ENCODE data around the gene DBNDD2.
A peak's percentile ranks its signal among the peaks of the same experiment; 100 is the strongest.

The DBNDD2 gene, protein sequence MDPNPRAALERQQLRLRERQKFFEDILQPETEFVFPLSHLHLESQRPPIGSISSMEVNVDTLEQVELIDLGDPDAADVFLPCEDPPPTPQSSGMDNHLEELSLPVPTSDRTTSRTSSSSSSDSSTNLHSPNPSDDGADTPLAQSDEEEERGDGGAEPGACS

DNA sequence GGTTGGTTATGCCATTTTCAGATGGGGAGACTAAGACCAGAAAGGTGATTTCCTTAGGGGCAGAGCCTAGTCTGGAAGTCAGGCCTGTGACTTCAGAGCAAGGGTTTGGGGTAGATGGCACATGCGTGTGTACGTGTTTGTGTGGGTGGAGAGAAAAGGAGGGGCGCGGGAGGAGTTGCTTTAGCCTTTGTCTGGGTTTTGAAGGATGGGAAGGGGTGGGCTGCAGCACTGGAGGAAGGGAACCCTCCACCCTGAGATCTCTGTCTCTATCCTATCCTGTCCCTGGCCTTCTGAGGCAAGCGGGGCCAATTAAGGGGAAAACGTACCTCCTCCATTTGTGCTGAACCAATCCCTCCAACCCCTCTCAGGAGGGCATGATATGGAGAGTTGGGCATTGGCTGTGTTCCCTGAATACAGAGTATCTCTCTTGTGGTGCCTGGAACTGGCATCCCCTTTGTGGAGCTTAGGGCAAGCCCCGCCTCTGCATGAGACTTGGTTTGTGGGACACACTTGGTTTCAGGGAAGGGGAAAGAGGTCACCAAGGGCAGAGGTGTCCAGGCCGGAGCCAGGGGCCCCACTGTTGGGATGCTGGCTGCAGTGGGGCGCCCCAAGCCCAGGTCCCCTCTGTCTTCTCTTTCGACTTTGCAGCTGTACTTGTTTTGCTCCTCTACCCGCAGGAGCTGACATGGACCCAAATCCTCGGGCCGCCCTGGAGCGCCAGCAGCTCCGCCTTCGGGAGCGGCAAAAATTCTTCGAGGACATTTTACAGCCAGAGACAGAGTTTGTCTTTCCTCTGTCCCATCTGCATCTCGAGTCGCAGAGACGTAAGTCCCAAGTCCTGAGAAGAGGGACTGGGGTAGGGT, at the start of gene DBNDD2:
TSS of gene DBNDD2 (plus strand) at position 507 of the 863 bp plus-strand sequence. CDS start at position 686, 179 bp downstream.
- no peak for DNase-seq (ENCODE audit: low read depth)

DNA sequence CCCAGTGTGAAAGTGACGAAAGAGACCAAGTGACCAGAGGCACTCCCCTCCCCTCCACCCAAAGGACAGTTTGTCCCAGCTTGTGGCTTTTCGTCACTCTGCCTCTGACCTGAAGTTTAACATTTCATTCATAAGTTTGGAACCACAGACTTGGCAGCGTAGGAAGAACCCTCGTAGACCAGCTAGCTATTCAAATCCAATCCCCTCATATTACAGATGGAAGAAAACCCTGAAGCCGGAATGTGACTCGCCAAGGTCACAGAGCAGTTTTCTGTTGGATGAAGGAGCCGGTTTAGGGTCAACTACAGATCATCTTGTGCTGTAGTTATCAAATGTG, 49.1 kb upstream of the DBNDD2 start:
- no peak for DNase-seq (ENCODE audit: low read depth)

DNA sequence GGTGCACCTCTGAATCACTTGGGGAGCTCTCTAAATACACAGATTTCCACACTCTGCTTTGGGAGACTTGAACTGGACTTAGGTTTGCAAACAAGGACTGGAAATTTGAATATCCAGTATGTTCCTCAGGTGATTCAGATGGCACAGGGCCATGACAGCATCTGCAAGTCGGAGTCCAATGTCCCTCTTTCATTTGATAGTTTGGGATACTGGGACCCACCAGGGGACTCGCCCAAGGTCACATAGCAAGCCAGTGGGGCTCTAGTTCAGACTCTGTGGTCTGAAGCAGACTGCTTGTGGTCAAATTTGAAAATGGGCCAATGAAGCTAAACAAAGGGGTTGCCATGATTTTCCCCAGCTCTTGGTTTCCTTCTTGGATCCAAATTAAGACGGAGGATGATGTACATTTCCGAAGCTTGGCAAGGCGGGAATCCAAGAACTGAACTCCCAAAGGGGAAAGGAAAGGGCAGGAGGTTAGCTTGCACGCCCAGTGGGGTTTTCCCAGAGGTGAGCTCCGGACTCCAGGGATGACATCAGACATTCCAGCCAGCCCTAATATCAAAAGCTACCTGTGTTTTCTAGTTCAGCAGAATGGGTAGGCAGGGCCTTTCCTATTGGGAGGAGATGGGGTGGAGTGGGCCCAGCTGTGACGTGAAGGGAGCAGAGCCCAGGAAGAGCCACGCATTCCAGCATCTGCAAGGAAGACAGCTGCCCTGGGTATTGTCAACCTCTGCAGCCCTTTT, 48.5 kb upstream of the DBNDD2 start:
- no peak for DNase-seq (ENCODE audit: low read depth)

DNA sequence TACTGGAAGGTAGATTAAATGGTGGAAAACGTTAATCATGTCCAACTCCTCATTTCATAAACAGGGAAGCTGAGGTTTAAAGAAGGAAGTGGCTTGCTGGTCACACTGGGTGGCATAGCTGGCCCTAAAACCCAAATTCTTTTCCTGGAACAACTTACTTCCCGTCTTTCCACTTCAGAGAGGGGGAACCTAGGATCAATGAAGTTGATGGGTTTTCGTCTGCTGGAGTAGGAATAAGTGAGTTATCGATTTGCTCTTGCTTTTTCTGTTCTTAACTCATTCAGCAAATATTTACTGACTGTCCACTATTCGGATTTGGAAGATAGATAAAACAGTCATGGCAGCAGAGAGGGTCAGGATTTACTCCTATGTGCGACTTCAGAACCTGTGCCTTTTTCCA, 46.3 kb upstream of the DBNDD2 start:
- DNase-seq (ENCODE audit: low read depth) = no peak

DNA sequence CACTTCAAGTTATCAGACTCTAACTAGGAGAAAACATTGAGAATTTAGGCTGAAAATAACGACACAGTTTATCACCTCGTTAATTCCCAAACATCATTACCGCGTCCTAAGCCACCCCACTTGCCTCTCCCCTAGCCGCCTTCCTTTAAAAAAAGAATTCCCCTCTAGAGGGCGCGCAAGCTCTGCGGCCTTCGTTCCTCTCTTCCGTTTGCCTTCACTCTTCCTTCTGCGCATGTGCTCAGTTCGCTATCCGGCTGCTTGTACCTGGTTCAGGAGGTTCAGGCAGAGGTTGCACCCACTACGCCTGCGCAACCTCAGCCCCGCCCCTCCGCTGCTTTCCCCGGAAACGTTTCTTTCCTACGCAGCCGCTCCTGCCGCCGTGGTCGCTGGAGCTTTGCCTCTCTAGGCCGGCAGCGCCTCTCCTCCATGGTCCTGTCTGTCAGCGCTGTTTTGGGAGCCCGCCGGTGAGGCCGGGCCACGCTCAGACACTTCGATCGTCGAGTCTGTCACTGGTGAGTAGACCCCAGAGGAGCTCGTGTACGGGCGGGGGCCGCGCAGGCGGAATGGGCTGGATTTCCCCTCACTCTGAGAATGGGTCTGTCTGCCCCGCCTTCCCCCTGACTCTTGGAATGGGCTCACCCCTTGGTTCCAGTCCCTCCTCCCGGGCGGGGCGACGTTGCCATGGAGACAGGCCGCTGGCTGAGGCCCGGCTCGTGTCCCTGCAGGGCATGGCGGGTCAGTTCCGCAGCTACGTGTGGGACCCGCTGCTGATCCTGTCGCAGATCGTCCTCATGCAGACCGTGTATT, 45.1 kb upstream of the DBNDD2 start, which contains the start of gene SYS1:
TSS of gene SYS1 (plus strand) at position 353 of the 807 bp plus-strand sequence. CDS start at position 729, 376 bp downstream.
- DNase-seq (ENCODE audit: low read depth) = peak; percentile 98

DNA sequence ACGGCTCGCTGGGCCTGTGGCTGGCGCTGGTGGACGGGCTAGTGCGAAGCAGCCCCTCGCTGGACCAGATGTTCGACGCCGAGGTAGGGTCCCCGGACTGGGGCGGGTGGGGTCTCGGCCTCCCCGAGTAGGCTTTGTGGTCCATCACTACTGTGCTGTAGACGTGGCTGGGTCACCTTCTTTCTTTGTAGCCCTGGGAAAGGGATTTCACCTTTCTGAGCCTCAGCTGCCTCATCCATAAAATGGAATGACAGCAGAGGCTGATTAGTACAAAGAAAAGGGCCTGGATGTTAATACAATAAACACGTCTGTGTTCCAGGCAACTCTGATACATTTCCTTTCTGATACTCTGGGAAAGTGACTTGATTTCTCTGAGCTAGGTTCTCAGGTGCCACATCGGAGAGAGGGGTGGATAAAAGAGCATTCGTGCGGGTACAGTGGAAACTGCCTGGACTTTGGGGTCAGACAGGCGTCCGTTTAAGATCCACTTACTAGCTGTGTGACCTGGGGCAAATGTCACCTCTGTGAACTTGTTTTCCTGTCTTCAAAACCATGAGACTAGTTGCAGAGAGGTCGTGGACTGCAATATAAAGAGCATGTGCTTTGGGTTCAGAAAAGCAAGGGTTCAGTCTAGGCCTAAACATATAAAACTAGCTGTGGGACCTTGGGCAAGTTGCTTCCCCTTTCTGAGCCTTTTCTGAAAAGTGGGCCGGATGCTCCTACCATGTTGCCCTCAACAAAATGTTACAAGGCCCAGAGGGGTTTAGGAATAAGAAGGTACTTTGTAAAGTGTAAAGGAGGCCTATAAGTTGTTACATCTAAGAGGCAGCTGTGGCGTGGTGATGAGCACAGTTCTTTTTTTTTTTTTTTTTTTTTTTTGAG, 44.2 kb upstream of the DBNDD2 start:
- DNase-seq (ENCODE audit: low read depth) = no peak

DNA sequence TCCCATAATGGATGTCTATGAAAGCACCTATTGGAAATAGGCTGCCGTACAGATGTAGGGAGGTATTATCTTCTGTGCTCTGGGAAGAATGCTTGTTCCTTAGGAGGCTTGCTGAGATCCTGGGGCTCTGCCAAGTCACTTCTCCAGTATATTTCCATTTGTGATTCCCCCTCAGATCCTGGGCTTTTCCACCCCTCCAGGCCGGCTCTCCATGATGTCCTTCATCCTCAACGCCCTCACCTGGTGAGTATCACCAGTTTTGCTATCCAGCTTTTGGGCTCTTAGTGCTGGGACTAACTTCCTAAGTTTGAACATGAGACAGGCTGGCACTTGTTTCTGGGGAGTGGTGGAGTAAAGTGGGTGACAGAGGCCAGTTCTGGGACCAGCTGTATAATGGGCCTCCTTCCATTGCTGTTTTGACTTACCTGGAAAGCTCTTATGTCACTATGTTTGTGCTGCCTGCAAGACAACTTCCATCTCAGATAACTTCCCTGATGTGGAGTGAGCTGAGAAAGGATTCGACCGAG, 42.6 kb upstream of the DBNDD2 start:
- no peak for DNase-seq (ENCODE audit: low read depth)

DNA sequence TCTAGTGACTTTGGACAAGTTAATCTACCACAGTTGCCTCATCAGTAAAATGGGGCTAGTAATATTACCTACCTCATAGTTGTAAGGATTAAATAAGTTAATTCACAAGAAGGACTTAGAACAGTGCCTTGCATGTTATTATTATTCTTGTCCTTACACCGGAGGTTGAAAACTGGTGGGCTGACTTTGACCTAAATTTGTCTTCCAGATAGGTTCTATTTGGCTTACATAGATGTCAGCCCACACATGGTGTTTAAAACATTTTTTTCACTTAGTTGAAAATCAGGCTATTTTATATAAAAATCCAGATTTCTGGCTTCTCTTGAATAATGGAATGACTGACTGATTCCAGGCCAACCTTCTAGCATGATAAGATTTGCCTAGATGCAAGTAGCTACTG, 41.9 kb upstream of the DBNDD2 start:
- DNase-seq (ENCODE audit: low read depth) = no peak

DNA sequence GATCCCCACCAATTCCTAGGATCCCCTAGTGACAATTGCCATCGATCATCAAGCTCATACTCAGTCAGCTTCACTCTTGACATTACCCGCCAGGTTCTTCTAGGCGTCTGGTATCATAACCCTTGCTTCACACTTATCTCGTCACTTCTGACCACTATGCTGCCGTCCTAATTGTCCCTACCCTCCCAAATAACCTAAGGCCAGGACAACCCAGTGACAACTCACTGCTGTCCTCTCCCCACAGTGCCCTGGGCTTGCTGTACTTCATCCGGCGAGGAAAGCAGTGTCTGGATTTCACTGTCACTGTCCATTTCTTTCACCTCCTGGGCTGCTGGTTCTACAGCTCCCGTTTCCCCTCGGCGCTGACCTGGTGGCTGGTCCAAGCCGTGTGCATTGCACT, 41.5 kb upstream of the DBNDD2 start:
- no peak for DNase-seq (ENCODE audit: low read depth)

DNA sequence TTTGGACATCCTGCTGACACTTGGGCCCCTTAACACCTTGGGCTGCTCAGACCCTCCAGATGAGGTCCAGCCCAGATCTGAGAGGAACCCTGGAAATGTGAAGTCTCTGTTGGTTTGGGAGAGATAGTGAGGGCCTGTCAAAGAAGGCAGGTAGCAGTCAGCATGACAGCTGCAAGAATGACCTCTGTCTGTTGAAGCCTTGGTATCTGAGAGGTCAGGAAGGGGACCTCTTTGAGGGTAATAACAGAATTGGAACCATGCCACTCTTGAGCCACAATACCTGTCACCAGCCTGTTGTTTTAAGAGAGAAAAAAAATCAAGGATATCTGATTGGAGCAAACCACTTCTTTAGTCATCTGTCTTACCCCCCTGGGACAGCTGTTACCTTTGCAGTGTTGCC, 41.0 kb upstream of the DBNDD2 start:
- no peak for DNase-seq (ENCODE audit: low read depth)

DNA sequence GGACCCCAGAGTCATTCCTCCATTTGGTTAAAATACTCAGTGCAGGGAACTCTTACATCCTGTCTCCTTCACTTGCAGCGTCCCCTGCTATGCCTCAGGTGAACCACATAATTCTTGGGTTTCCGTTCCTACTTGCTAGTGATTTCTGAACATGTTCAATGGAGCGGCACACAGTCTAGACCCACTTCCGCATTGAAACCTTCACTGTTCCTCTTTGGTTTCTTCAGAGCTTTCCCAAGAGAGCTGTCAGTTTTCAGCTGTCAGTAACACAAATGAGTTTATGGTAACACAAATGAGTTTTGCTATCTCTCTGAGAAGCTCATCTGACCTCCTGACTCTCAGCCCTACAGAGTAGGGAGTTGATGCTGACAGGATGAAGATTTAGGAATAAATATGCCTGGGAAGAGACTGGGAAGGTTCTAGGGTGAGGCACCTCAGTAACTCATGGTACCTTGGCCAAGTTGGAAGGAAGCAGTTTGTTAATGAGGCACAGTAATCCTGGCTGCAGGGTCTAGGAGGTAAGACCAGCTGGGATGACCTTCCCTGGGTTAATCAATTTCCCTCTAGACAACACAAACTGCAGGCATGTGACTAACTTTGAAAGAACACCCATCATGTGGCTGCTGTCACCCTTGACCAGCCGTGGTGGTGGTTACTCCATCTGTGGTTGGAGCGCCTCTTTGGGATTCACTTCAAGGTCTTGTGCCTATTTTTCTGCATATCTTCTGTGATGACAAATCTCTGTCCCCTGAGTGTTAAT, 39.7 kb upstream of the DBNDD2 start:
- no peak for DNase-seq (ENCODE audit: low read depth)

DNA sequence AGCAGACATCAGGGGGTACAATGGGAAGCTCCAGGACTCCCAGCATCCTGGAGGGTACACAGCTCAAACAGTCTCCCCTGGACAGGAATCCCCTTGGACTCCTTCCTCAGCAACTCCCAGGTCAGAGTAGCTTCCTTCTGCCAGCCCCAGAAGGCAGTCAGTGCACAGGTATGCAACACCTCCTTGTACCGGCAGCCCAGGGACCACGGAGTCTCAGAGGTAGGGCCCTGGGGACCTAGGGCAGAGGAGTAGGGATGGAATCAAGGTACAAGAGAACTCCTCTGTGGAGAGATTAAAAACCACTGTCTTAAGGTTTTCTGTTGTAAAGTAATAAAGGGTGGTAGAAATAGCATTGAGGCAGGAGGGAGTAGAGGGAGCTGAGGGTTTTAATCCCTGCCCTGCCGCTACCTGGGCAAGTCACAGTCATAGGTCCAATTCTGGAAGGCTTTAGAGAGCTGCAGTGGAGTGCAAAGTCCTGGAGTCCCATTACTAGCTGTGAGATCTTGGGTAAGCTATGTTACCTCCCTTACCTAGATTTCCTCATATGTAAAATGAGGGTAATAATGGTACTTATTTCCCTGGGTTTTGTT, 37.4 kb upstream of the DBNDD2 start:
- DNase-seq (ENCODE audit: low read depth) = no peak

DNA sequence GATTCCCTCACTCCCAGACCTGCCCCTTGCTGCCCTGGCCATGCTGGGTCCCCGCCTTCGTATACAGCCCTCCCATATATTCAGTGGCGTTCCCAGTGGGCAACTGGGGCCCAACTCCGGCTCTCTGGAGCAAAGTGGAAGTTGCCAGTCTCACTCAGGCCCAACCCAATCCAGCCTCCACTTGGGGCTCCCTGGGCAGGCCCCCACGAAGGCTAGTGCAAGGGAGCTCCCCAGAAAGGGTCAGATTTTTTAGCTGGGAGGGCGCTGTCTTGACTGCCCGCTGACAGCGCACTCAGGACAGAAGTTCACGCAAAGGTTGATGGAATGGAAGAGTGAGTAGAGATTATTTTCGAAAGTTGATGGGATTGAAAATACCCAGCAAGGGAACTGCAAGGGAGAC, 35.8 kb upstream of the DBNDD2 start:
- no peak for DNase-seq (ENCODE audit: low read depth)

DNA sequence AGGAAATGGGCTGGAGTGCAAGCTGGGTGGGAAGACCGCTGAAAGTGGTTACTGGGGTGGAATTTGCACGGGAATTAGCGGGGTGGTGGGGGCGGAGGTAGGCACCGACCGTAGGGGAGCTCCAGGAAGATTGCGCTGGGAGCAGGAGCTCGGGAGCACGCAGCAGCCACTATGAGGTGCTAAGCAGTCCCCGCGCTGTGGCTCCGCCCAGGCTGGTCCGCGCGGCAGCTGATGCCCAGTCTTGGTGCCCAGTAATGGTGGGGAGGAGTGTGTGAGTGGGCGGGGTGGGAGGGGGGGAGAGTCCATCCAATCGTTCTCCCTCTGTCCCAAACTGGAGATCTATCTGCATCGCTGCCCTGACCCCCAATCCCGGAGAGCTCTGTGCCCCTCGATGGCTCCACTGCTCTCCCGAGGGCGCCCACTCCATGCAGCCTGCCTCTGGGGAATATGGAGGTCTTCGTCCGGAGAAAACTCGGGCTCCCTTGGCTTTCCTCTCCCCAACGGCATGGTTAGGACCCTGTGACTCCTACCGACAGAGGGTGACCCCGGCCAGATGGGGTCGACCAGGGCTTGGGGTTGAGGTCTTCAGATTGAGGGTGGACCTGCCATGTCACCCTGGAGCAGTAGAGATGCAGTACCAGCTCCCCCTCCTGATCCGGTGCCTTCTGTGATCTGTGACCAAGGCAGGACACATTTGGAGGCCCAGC, 35.3 kb upstream of the DBNDD2 start:
- no peak for DNase-seq (ENCODE audit: low read depth)

DNA sequence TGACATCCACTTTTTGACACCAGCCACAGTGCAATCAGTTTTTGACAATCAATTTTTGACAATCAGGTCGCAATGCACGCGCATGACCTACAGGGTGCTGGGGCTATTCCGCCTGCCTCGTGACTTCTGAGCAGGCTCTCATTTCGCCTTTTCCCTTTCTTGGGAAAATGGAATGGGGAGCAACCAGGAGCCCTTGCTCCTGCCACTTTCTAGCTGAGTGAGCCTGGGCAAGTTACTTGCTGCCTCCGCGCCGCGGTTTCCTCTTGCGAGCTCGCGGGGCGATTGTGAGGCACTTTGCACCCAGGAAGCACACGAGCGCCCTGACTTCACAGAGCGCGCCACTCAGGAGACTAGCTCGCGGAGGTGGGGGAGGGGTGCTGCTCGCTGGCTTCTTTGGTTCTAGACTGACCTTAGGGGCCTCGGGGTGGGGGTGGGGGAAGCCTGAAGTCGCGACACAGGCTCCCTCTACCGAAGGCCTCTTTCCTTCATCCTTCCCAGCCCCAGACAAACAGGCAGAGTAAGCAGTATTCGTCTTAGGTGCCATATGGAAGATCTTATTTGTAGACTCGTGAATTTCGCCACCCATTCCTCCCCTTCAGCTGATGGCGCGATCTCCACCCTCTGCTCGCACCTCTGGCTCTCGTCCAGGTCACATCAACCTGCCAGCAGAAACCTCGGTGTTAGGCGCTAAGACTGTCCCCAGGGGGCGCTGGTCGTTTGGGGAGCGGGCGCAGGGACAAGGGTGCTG, 34.6 kb upstream of the DBNDD2 start:
- peak; percentile 87 for DNase-seq (ENCODE audit: low read depth)

DNA sequence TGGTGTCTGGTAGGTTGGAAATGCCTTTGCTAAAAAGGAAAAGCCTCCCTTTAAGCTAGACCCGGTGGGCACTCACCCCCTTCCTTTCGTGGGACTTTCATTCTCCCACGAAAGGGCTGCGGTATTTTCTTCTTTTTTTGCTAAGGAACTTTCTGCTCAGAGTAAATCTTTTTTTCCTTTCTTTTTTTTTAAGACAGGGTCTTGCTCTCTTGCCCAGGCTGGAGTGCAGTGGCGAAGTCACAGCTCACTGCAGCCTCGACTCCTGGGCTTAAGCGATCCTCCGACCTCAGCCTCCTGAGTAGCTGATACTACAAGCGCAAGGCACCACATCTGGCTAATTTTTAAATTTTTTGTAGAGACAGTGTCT, 34.0 kb upstream of the DBNDD2 start:
- no peak for DNase-seq (ENCODE audit: low read depth)

DNA sequence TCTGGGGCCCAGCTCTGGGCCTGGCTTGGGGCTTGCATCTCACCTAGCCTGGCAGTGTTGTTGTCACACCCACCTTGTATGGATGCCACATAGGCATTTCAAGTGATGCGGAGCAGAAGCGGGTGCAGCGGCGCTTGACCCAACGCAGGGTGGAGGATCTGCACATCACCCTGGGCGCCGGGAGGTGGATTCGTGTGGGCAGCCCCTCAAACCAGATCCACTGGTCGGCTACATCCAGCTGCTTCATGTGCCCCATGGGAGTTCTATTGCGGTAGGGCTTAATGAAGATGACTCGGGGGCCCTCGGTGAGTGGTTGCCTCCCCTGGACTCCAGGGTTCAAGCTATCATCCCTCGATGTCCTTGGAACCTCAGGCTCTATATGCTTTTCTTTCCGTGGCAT, 33.1 kb upstream of the DBNDD2 start:
- DNase-seq (ENCODE audit: low read depth) = no peak

DNA sequence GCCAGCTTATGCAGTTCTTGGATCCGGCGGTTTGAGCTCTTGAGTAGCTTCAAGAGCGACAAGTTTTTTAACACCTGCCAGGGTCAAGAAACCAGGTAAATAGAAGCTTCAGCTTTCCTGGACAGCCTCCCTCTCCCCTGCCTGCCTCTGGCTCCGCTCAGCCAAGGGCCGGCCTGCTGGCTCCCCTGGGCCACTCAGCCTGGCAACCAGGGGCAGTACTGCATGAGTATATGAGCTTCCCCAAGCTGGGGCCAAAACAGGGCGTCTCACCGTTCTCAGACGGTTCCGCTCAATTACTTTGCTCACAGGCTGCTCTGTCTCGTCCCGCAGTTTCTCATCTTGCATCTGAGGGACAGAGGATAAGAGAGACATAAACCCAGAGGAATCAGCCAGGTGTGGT, 30.8 kb upstream of the DBNDD2 start:
- no peak for DNase-seq (ENCODE audit: low read depth)

Measured in activated T-cell treated with anti-CD3 and anti-CD28 coated beads for 48 hours (primary cell).